Lower leg skin (tissue), 4 donors: ENCODE results near the gene HLA-DMA. TPM values are rescaled to one million over a fixed set of nuclear protein-coding genes. Genes with fewer than 3 reads are reported as not detected.

Experiments
- DNase-seq, 2 donors: peaks; one replicate each; pipeline ENCODE4 v3.0.0-alpha.2; 2019; ENCODE audit warnings: low spot score in 2 of 2
- H3K4me3 ChIP-seq: fragments of 200-600 bp; sonication (generic); 2 replicates; pipeline ENCODE4 v1.5.1; 2017; ENCODE audit warnings: mild to moderate bottlenecking, low read depth; ENCODE audit not compliant: poor library complexity, severe bottlenecking
- CTCF ChIP-seq, 3 donors: fragments of 450-650 bp; IDR thresholded peaks; one replicate each; pipeline ENCODE4 v1.5.1; 2016; ENCODE audit warnings: antibody characterized with exemption in 3 of 3, mild to moderate bottlenecking in 3 of 3, moderate library complexity in 2 of 3
- POLR2A ChIP-seq, 2 donors: fragments of 450-650 bp; IDR thresholded peaks; one replicate each; pipeline ENCODE4 v1.6.1; 2016 to 2017; ENCODE audit warnings: antibody characterized with exemption in 2 of 2, mild to moderate bottlenecking in 1 of 2, moderate library complexity in 1 of 2
- WGBS, 2 donors: methylation state at CpG; one replicate each; pipeline ENCODE4 v1.1.5; 2018; 5-methylcytosine and 5-hydroxymethylcytosine counted together
- intact Hi-C: fragments of 100-400 bp; cut with DNase I; formaldehyde crosslinking; loops from one replicate; pipeline ENCODE4 v1.15.0; 2023; ENCODE audit warnings: low total_unique reads
- total RNA-seq, 4 donors: library from RNA; depleted of rRNA; stranded (reverse); fragments of >200 nt; gene quantifications; one replicate each; pipeline ENCODE4 v1.1.0, GENCODE V29; 2016

The HLA-DMA gene
- total RNA-seq, 4 donors from 2014 or later: 11.5 to 33.4 (median 22.4) TPM

GRCh38 chr6:32920715-32921114 lies 32.2 kb downstream of the HLA-DMA start:
- TF ChIP-seq CTCF (IDR thresholded peaks at IDR 0.05) (no peak), POLR2A (IDR thresholded peaks at IDR 0.05) (no peak)
- H3K4me3 ChIP-seq: no peak overlapping the region

GRCh38 chr6:32912951-32913350 lies 39.9 kb downstream of the HLA-DMA start:
- no peak for DNase-seq
- TF ChIP-seq POLR2A (IDR thresholded peaks at IDR 0.05): no peak
- no peak for TF ChIP-seq CTCF (IDR thresholded peaks at IDR 0.05)
- 44 to 70% methylated on average over 1 of the region's 1 CpG for WGBS, 2 donors
- H3K4me3 ChIP-seq: no peak overlapping the region
- intact Hi-C loops: no loop called here

More at GRCh38 chr6:32920715-32921114, 32.2 kb downstream of the HLA-DMA start:
- DNase-seq: no peak
- 72 to 76% methylated on average over 2 of the region's 2 CpGs for WGBS, 2 donors
- intact Hi-C loops: no loop called here

DNA sequence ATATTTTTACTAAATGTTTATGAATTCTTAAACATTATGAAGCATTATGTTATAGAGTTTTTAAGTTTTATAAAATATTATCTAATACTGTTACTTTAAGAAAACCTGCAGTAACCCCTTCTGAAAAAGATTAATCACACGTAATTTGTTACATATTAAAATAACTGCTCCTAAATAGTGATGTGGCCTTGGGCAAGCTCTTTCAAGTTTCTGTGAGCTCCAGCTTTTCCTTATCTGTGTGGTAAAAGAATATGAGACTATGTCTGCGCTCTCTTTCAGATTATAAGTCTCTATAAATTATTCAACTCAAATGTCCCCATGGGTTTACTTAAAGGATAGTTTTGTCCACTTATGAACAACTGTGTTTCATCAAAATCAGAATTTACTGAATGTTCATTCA lies 44.0 kb downstream of the HLA-DMA start:
- intact Hi-C loops: no loop called here

GRCh38 chr6:32906539-32906938 lies 46.4 kb downstream of the HLA-DMA start:
- 78 to 79% methylated on average over 1 of the region's 1 CpG for WGBS, 2 donors
- no peak for TF ChIP-seq POLR2A (IDR thresholded peaks at IDR 0.05)

More for the DNA sequence above, 44.0 kb downstream of the HLA-DMA start:
- no peak for DNase-seq
- H3K4me3 ChIP-seq: no peak overlapping the region
- TF ChIP-seq CTCF (IDR thresholded peaks at IDR 0.05): no peak
- no peak for TF ChIP-seq POLR2A (IDR thresholded peaks at IDR 0.05)
- WGBS, 2 donors: 71 to 76% methylated on average over 2 of the region's 2 CpGs

GRCh38 chr6:32905078-32905477 lies 47.8 kb downstream of the HLA-DMA start:
- 59 to 70% methylated on average over 2 of the region's 2 CpGs for WGBS, 2 donors
- DNase-seq: no peak
- intact Hi-C loops: no loop called here
- H3K4me3 ChIP-seq: no peak overlapping the region
- TF ChIP-seq CTCF (IDR thresholded peaks at IDR 0.05) (no peak), POLR2A (IDR thresholded peaks at IDR 0.05) (no peak)

More at GRCh38 chr6:32906539-32906938, 46.4 kb downstream of the HLA-DMA start:
- DNase-seq: no peak
- intact Hi-C loops: no loop called here
- no peak overlapping the region for H3K4me3 ChIP-seq

DNA sequence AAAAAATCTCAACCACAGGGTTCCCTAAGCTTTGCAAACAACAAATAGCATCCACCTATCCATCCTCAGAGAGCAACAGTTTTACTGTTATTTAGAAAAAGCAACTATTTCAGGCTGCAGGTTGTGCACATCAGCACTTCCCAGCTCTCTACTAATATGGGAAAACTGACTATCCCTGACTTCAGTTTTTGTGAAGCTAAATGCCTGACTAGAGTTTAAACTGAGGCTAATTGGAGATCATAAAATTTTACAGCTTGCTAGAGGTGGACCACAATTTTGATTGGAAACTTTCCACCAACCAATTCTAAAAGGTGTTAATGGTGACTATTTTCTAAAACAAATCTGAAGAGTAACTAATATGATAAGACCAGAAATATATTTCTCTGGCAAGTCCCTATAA lies 48.9 kb downstream of the HLA-DMA start:
- DNase-seq: no peak
- no peak overlapping the region for H3K4me3 ChIP-seq
- intact Hi-C loops: no loop called here
- TF ChIP-seq CTCF (IDR thresholded peaks at IDR 0.05): no peak
- no peak for TF ChIP-seq POLR2A (IDR thresholded peaks at IDR 0.05)

Other genes starting within 250 kb of the HLA-DMA start
- 1 to 10 TPM; 3.4 to 7.2 (median 5.6) TPM for gene HLA-DQA2, start 211.7 kb downstream of the HLA-DMA start, total RNA-seq
- 10 to 100 TPM; 63.7 to 89.1 (median 68.7) TPM for gene HLA-DQB2, start 189.6 kb downstream of the HLA-DMA start, total RNA-seq
- gene HLA-DOB, start 136.1 kb downstream of the HLA-DMA start, total RNA-seq: 1 to 10 TPM; 1.7 to 3.3 (median 2.1) TPM
- gene TAP2, start 114.4 kb downstream of the HLA-DMA start, total RNA-seq: 10 to 100 TPM; 13.6 to 23.3 (median 15.6) TPM
- 10 to 100 TPM; 38.9 to 63.9 (median 50.3) TPM for gene PSMB8, start 109.0 kb downstream of the HLA-DMA start, total RNA-seq
- 100 to 1,000 TPM in 3 of 4 donors, 10 to 100 TPM in 1; 90.7 to 113 (median 105) TPM for gene TAP1, start 99.4 kb downstream of the HLA-DMA start, total RNA-seq
- gene PSMB9, start 98.9 kb downstream of the HLA-DMA start, total RNA-seq: 10 to 100 TPM; 25.4 to 29.9 (median 28.1) TPM
- 10 to 100 TPM; 15.3 to 23.2 (median 18.4) TPM for gene HLA-DMB, start 12.1 kb downstream of the HLA-DMA start, total RNA-seq
- 100 to 1,000 TPM in 3 of 4 donors, 10 to 100 TPM in 1; 97.5 to 130 (median 119) TPM for gene BRD2, start 15.5 kb upstream of the HLA-DMA start, total RNA-seq
- 10 to 100 TPM in 3 of 4 donors, 1 to 10 TPM in 1; 4.3 to 47.9 (median 13.4) TPM for gene HLA-DOA, start 56.5 kb upstream of the HLA-DMA start, total RNA-seq
- gene HLA-DPA1, start 120.6 kb upstream of the HLA-DMA start, total RNA-seq: 100 to 1,000 TPM in 2 of 4 donors, 10 to 100 TPM in 2; 57.1 to 127 (median 96.8) TPM
- 10 to 100 TPM; 48.1 to 84.0 (median 63.3) TPM for gene HLA-DPB1, start 122.9 kb upstream of the HLA-DMA start, total RNA-seq
- gene COL11A2, start 239.4 kb upstream of the HLA-DMA start, total RNA-seq: under 1 TPM; 0.16 to 0.30 (median 0.28) TPM
- 10 to 100 TPM; 17.8 to 27.3 (median 24.9) TPM for gene RXRB, start 247.6 kb upstream of the HLA-DMA start, total RNA-seq
- gene SLC39A7, start 247.8 kb upstream of the HLA-DMA start, total RNA-seq: 10 to 100 TPM; 35.4 to 52.7 (median 39.1) TPM